ENCODE data around the gene AGAP1. TPM values are rescaled to one million over a fixed set of nuclear protein-coding genes. Genes with fewer than 3 reads are reported as not detected.

AGAP1 gene
- total RNA-seq, 6 experiments from 2014 or later = 14.1 to 16.0 (median 15.1) TPM

- H3K36me3 Mint-ChIP-seq (ENCODE audit: low read depth) = no peaks in the 10 kb centered on the region
- TF ChIP-seq CTCF (IDR thresholded peaks at IDR 0.05) = no peak
- H3K27ac Mint-ChIP-seq = no peak overlapping the region
- no peaks in the 10 kb centered on the region for H3K9me3 Mint-ChIP-seq
- no peak overlapping the region for H3K4me3 Mint-ChIP-seq
- no peaks in the 10 kb centered on the region for H3K27me3 Mint-ChIP-seq (ENCODE audit: insufficient read depth)
- DNase-seq = no peak
- peaks cover 14% of the 10 kb centered on the region for H3K4me1 Mint-ChIP-seq (ENCODE audit: low read depth)
Measured at GRCh38 chr2:235852526-235852920, 358.7 kb downstream of the AGAP1 start.

GRCh38 chr2:235854276-235854675 lies 360.4 kb downstream of the AGAP1 start:
- TF ChIP-seq CTCF (IDR thresholded peaks at IDR 0.05) = no peak
- H3K27ac Mint-ChIP-seq = no peak overlapping the region
- no peaks in the 10 kb centered on the region; the same call in 1 of the 2 replicates for H3K27me3 Mint-ChIP-seq (ENCODE audit: insufficient read depth)
- no peak for DNase-seq
- H3K4me1 Mint-ChIP-seq (ENCODE audit: low read depth) = peaks cover 17% of the 10 kb centered on the region
- H3K36me3 Mint-ChIP-seq (ENCODE audit: low read depth) = no peaks in the 10 kb centered on the region
- no peak overlapping the region for H3K4me3 Mint-ChIP-seq
- H3K9me3 Mint-ChIP-seq = no peaks in the 10 kb centered on the region

- Mint-ChIP-seq H3K27ac (no peak overlapping the region), H3K9me3 (no peaks in the 10 kb centered on the region), H3K4me3 (no peak overlapping the region), H3K4me1 (ENCODE audit: low read depth) (peaks cover 17% of the 10 kb centered on the region), H3K36me3 (ENCODE audit: low read depth) (no peaks in the 10 kb centered on the region), H3K27me3 (ENCODE audit: insufficient read depth) (no peaks in the 10 kb centered on the region; the same call in 1 of the 2 replicates)
- no peak for TF ChIP-seq CTCF (IDR thresholded peaks at IDR 0.05)
- no peak for DNase-seq
Measured at GRCh38 chr2:235855011-235855410, 361.2 kb downstream of the AGAP1 start.

GRCh38 chr2:235856151-235856854 lies 362.5 kb downstream of the AGAP1 start:
- H3K4me1 Mint-ChIP-seq (ENCODE audit: low read depth) = peaks cover 17% of the 10 kb centered on the region
- H3K4me3 Mint-ChIP-seq = no peak overlapping the region
- H3K9me3 Mint-ChIP-seq = no peaks in the 10 kb centered on the region
- no peak overlapping the region for H3K27ac Mint-ChIP-seq
- no peak for DNase-seq
- TF ChIP-seq CTCF (IDR thresholded peaks at IDR 0.05) = no peak
- no peaks in the 10 kb centered on the region; the same call in 1 of the 2 replicates for H3K27me3 Mint-ChIP-seq (ENCODE audit: insufficient read depth)
- no peaks in the 10 kb centered on the region for H3K36me3 Mint-ChIP-seq (ENCODE audit: low read depth)

GRCh38 chr2:235857598-235857997 lies 363.8 kb downstream of the AGAP1 start:
- TF ChIP-seq CTCF (IDR thresholded peaks at IDR 0.05) = no peak
- Mint-ChIP-seq H3K4me1 (ENCODE audit: low read depth) (peaks cover 17% of the 10 kb centered on the region), H3K36me3 (ENCODE audit: low read depth) (no peaks in the 10 kb centered on the region), H3K27ac (no peak overlapping the region), H3K9me3 (no peaks in the 10 kb centered on the region), H3K4me3 (no peak overlapping the region), H3K27me3 (ENCODE audit: insufficient read depth) (no peaks in the 10 kb centered on the region; the same call in 1 of the 2 replicates)
- DNase-seq = peak; percentile 3

All from HFFc6 (cell line).